Measurements from ENCODE around the gene TEX13A. TPM values are rescaled to one million over a fixed set of nuclear protein-coding genes. Genes with fewer than 3 reads are reported as not detected.

TEX13A gene
- total and polyA plus RNA-seq, 8 donors = not detected

- H3K4me1 ChIP-seq = no peaks in the 10 kb centered on the region
- no peaks in the 10 kb centered on the region for H3K36me3 ChIP-seq
- intact Hi-C loops (cut with DNase I; ENCODE audit: low total_unique reads) = no loop called here
- DNase-seq = no peak
- no peaks in the 10 kb centered on the region for H3K27me3 ChIP-seq
- WGBS, 5 donors = 41 to 67% (median 61%) methylated on average over 3 of the region's 3 CpGs
- no peak overlapping the region for H3K4me3 ChIP-seq
- no peaks in the 10 kb centered on the region for H3K9me3 ChIP-seq
- TF ChIP-seq CTCF (IDR thresholded peaks at IDR 0.05) (no peak), POLR2A (IDR thresholded peaks at IDR 0.05) (no peak), EP300 (IDR thresholded peaks at IDR 0.05) (no peak), POLR2AphosphoS5 (IDR thresholded peaks at IDR 0.05) (no peak)
- H3K27ac ChIP-seq = no peak overlapping the region
Measured at GRCh38 chrX:105229146-105229545, 8.7 kb upstream of the TEX13A start.

GRCh38 chrX:105228602-105229001 is 8.1 kb upstream of the TEX13A start:
- no peaks in the 10 kb centered on the region for H3K27me3 ChIP-seq
- H3K9me3 ChIP-seq = no peaks in the 10 kb centered on the region
- no peak for DNase-seq
- H3K27ac ChIP-seq = no peak overlapping the region
- H3K4me3 ChIP-seq = no peak overlapping the region
- TF ChIP-seq POLR2A (IDR thresholded peaks at IDR 0.05) = no peak
- no peak for TF ChIP-seq CTCF (IDR thresholded peaks at IDR 0.05)
- no peak for TF ChIP-seq EP300 (IDR thresholded peaks at IDR 0.05)
- no peak for TF ChIP-seq POLR2AphosphoS5 (IDR thresholded peaks at IDR 0.05)
- H3K4me1 ChIP-seq = no peaks in the 10 kb centered on the region
- intact Hi-C loops (cut with DNase I; ENCODE audit: low total_unique reads) = no loop called here
- no peaks in the 10 kb centered on the region for H3K36me3 ChIP-seq
- WGBS, 5 donors = 53 to 79% (median 70%) methylated on average over 2 of the region's 2 CpGs

- Histone ChIP-seq H3K4me1 (no peaks in the 10 kb centered on the region), H3K27me3 (no peaks in the 10 kb centered on the region), H3K4me3 (no peak overlapping the region), H3K36me3 (no peaks in the 10 kb centered on the region), H3K27ac (no peak overlapping the region), H3K9me3 (no peaks in the 10 kb centered on the region)
- no peak for DNase-seq
- intact Hi-C loops (cut with DNase I; ENCODE audit: low total_unique reads) = no loop called here
- TF ChIP-seq EP300 (IDR thresholded peaks at IDR 0.05) = no peak
- no peak for TF ChIP-seq POLR2AphosphoS5 (IDR thresholded peaks at IDR 0.05)
- TF ChIP-seq POLR2A (IDR thresholded peaks at IDR 0.05) = no peak
- no peak for TF ChIP-seq CTCF (IDR thresholded peaks at IDR 0.05)
- 59 to 92% (median 81%) methylated on average over 1 to 5 of the region's 5 CpGs for WGBS, 5 donors
Measured at GRCh38 chrX:105226499-105226898, 6.0 kb upstream of the TEX13A start.

GRCh38 chrX:105221374-105221773 is 880 bp upstream of the TEX13A start:
- no peak for DNase-seq
- Histone ChIP-seq H3K36me3 (no peaks in the 10 kb centered on the region), H3K27me3 (peaks cover 0 to 4% (median 0%) of the 10 kb centered on the region in 3 donors), H3K27ac (no peak overlapping the region), H3K9me3 (peaks cover 0 to 15% (median 3%) of the 10 kb centered on the region in 4 donors), H3K4me1 (no peaks in the 10 kb centered on the region), H3K4me3 (no peak overlapping the region)
- TF ChIP-seq CTCF (IDR thresholded peaks at IDR 0.05) (no peak), POLR2A (IDR thresholded peaks at IDR 0.05) (no peak), EP300 (IDR thresholded peaks at IDR 0.05) (no peak), POLR2AphosphoS5 (IDR thresholded peaks at IDR 0.05) (no peak)
- intact Hi-C loops (cut with DNase I; ENCODE audit: low total_unique reads) = no loop called here
- WGBS, 5 donors = 48 to 70% (median 60%) methylated on average over 3 of the region's 3 CpGs
